GM12874 (cell line): Measurements from ENCODE around the gene CCDC171.

Source experiments
- CTCF ChIP-seq: IDR thresholded peaks from 2 replicates; pipeline ENCODE4 v1.5.1; 2011; ENCODE audit warnings: low read depth, mild to moderate bottlenecking, control low read depth, low read length, moderate library complexity; ENCODE audit not compliant: insufficient read depth

Gene CCDC171

DNA sequence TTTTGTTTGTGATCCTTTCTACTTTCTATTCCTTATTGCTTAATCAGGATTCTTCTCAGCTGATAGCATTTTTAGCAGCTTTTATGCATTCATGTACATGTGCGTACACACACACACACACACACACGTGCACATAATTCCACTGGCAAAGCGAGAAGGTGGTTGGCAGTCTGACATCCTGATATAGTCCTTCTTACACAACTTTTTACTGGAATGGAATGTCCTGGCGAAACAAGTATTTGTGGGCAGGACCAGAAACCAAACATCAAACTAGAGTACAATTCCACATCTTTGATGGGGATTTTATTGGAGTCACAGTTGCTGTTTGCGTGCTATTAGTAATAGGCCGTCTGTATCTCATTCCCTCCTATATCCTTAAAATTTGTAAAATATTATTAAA lies 356.5 kb downstream of the CCDC171 start:
- TF ChIP-seq CTCF: no peak

GRCh38 chr9:15915711-15916110 lies 362.9 kb downstream of the CCDC171 start:
- no peak for TF ChIP-seq CTCF

DNA sequence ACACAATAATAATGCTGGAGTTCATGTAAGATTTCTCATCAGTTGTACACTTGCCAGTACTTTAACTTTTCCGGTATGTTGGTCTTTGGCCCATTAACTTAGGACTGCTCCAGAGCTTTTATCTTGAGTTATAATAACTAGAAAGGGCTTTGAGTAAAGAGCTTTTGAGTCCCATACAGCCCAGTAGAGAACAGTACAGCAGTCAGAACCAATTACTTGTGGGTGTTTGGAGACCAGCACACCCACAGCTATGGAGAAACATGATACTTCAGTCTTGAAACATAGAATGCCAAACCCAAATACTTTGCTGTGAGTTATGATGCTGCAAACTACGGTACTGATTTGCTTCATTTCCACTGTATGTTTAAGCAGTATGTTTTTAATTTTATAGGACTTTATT lies 374.3 kb downstream of the CCDC171 start:
- no peak for TF ChIP-seq CTCF

DNA sequence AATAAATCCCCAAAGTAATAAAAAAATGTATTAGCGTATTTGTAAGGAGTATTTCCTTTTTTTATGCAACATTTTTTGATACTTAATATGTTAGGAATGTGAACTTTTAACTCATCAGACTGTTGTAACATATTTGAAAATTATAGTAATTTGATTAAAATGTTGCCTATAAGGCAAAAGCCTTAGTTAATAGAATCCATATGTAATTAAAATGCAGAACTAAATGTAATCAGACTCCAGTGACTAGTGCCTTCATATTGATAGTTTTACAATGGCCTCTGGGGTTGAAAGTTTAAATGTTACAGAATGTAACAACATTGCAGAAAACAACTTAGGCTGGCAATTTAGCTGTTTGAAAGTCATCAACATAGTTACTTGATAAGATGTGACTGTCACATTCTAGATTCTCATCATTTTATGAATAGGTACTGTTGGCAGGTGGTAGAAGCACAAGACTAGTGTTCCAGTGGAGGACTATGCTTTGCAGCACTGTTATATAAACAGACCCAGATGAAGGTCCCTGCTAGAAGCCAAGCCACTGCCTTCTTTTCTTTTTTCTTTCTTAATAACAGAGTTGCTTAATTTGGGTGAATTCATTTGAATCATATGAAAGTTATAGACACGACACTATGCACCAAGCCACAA lies 382.9 kb downstream of the CCDC171 start:
- no peak for TF ChIP-seq CTCF

DNA sequence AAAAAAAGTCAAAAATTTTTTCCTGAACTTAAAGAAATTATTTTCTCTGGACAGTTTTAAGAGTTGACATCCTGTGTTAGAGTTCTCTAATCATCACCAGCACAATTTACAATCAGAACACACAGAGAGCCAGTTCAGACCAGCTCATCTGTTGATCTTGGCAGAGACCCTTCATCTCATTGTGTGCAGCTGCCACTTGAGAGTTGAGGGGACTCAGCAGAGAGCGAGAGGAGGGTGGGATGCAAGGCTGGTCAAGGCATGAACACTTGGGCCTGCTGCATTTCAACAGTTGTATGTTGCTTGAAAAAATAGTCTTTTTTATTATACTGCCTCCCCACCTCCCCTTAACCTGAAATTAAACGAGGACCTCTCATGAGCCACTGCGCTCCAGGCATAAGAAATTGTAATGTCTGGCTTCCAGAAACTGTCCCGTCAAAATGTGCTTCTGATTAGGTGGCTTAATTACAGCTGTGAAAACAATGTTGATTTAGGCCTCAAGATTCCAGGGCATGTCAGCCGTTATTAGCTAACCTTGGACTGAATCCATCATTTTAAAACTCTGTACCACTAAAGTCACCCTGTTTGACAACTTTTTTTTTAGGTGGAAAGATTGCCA lies 383.6 kb downstream of the CCDC171 start:
- no peak for TF ChIP-seq CTCF

DNA sequence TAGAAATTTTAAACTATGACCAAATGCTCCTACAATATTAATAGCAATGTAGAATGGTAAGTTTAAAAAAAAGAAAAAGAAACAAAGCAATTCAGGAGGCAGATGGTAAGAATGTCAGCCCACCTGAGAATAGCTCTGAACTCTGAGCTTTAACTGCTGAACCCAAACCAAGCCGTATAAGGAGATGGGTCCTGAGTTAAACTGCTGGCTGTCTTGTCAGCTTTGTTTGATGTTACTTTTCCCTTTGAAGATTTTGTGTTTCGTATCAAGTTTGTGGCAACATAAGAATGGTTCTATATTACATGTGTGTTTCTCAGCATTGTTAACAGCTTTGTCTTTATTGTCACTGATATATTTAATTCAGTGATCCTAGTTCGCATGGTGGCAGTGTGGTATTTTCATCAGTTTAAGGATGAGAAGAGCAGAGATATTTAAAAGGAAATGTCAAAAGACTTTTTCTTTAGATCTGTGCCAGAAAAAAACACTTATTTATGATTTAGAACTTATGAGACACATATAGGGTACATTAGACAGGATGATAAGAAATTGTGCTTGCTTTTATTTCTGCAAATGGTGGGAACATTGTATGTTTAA lies 390.1 kb downstream of the CCDC171 start:
- no peak for TF ChIP-seq CTCF

- TF ChIP-seq CTCF: no peak
These were observed 391.5 kb downstream of the CCDC171 start for GRCh38 chr9:15944341-15944740.
